A673 (cell line): Measurements from ENCODE around the gene SGCD.

Source experiments
- EZH2 ChIP-seq: fragments of 200-600 bp; sonication (generic); IDR thresholded peaks from 2 replicates; pipeline ENCODE4 v1.6.1; 2017; ENCODE audit warnings: borderline replicate concordance, low read depth, mild to moderate bottlenecking, mixed read lengths, antibody characterized with exemption, low read length; ENCODE audit not compliant: poor library complexity, severe bottlenecking
- TF ChIP-seq, protein P1 (sequence below): fragments of 300-800, 200-600 bp; sonication (generic); conservative IDR thresholded peaks from 2 replicates; pipeline ENCODE4 v1.5.1; 2017; ENCODE audit warnings: low read depth, mild to moderate bottlenecking, antibody characterized with exemption, low read length, moderate library complexity, mixed read lengths

GRCh38 chr5:156434471-156434870 lies 107.5 kb downstream of the SGCD start:
- TF ChIP-seq, protein P1, sequence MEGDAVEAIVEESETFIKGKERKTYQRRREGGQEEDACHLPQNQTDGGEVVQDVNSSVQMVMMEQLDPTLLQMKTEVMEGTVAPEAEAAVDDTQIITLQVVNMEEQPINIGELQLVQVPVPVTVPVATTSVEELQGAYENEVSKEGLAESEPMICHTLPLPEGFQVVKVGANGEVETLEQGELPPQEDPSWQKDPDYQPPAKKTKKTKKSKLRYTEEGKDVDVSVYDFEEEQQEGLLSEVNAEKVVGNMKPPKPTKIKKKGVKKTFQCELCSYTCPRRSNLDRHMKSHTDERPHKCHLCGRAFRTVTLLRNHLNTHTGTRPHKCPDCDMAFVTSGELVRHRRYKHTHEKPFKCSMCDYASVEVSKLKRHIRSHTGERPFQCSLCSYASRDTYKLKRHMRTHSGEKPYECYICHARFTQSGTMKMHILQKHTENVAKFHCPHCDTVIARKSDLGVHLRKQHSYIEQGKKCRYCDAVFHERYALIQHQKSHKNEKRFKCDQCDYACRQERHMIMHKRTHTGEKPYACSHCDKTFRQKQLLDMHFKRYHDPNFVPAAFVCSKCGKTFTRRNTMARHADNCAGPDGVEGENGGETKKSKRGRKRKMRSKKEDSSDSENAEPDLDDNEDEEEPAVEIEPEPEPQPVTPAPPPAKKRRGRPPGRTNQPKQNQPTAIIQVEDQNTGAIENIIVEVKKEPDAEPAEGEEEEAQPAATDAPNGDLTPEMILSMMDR = no peak
- no peak for TF ChIP-seq EZH2
